Umbilical cord (tissue), 1 donor: ENCODE results near the gene PCDHA12. TPM values are rescaled to one million over a fixed set of nuclear protein-coding genes. Genes with fewer than 3 reads are reported as not detected.

Source experiments
- total RNA-seq: library from RNA; depleted of rRNA; stranded (reverse); fragments of >200 nt; gene quantifications from one replicate; pipeline ENCODE4 v1.2.3, GENCODE V29; 2014; ENCODE audit warnings: low replicate concordance; ENCODE audit not compliant: insufficient read depth

The PCDHA12 gene
- total RNA-seq, 1 donor from 2014 or later: 2.9 TPM

Other genes with a start within 250 kb of the PCDHA12 start
- gene CD14, start 242.1 kb upstream of the PCDHA12 start, total RNA-seq: 66.7 TPM
- 7.5 TPM for gene TMCO6, start 235.9 kb upstream of the PCDHA12 start, total RNA-seq
- 32.7 TPM for gene NDUFA2, start 227.7 kb upstream of the PCDHA12 start, total RNA-seq
- gene IK, start 227.5 kb upstream of the PCDHA12 start, total RNA-seq: 124 TPM
- 19.0 TPM for gene WDR55, start 210.4 kb upstream of the PCDHA12 start, total RNA-seq
- gene DND1, start 201.7 kb upstream of the PCDHA12 start, total RNA-seq: 0.96 TPM
- gene HARS1, start 183.9 kb upstream of the PCDHA12 start, total RNA-seq: 31.1 TPM
- 20.0 TPM for gene HARS2, start 183.9 kb upstream of the PCDHA12 start, total RNA-seq
- 35.4 TPM for gene ZMAT2, start 174.9 kb upstream of the PCDHA12 start, total RNA-seq
- gene PCDHA1, start 89.2 kb upstream of the PCDHA12 start, total RNA-seq: 5.3 TPM
- gene PCDHA2, start 80.5 kb upstream of the PCDHA12 start, total RNA-seq: 3.4 TPM
- gene PCDHA3, start 74.3 kb upstream of the PCDHA12 start, total RNA-seq: 4.3 TPM
- gene PCDHA4, start 68.2 kb upstream of the PCDHA12 start, total RNA-seq: 1.9 TPM
- gene PCDHA5, start 53.7 kb upstream of the PCDHA12 start, total RNA-seq: 8.4 TPM
- 3.1 TPM for gene PCDHA6, start 47.3 kb upstream of the PCDHA12 start, total RNA-seq
- gene PCDHA7, start 41.0 kb upstream of the PCDHA12 start, total RNA-seq: 3.9 TPM
- 6.0 TPM for gene PCDHA8, start 34.1 kb upstream of the PCDHA12 start, total RNA-seq
- gene PCDHA9, start 26.9 kb upstream of the PCDHA12 start, total RNA-seq: 0.96 TPM
- 2.6 TPM for gene PCDHA10, start 19.4 kb upstream of the PCDHA12 start, total RNA-seq
- 1.2 TPM for gene PCDHA11, start 6.4 kb upstream of the PCDHA12 start, total RNA-seq
- gene PCDHA13, start 6.8 kb downstream of the PCDHA12 start, total RNA-seq: 2.6 TPM
- gene PCDHAC1, start 51.0 kb downstream of the PCDHA12 start, total RNA-seq: 2.9 TPM
- gene PCDHAC2, start 91.2 kb downstream of the PCDHA12 start, total RNA-seq: 3.4 TPM
- 0.24 TPM for gene PCDHB1, start 176.1 kb downstream of the PCDHA12 start, total RNA-seq
- gene PCDHB2, start 219.3 kb downstream of the PCDHA12 start, total RNA-seq: 6.5 TPM
- 0.72 TPM for gene PCDHB3, start 225.2 kb downstream of the PCDHA12 start, total RNA-seq
- gene PCDHB4, start 246.5 kb downstream of the PCDHA12 start, total RNA-seq: 2.9 TPM